Lower leg skin (tissue), 3 donors: ENCODE data around the gene L3MBTL1.

Experiments
- POLR2A ChIP-seq, 2 donors: fragments of 450-650 bp; IDR thresholded peaks; one replicate each; pipeline ENCODE4 v1.6.1; 2016 to 2017; ENCODE audit warnings: antibody characterized with exemption in 2 of 2, mild to moderate bottlenecking in 1 of 2, moderate library complexity in 1 of 2
- TF ChIP-seq, protein P1 (sequence below), 3 donors: fragments of 450-650 bp; IDR thresholded peaks; one replicate each; pipeline ENCODE4 v1.5.1; 2016; ENCODE audit warnings: antibody characterized with exemption in 3 of 3, mild to moderate bottlenecking in 3 of 3, moderate library complexity in 2 of 3

DNA sequence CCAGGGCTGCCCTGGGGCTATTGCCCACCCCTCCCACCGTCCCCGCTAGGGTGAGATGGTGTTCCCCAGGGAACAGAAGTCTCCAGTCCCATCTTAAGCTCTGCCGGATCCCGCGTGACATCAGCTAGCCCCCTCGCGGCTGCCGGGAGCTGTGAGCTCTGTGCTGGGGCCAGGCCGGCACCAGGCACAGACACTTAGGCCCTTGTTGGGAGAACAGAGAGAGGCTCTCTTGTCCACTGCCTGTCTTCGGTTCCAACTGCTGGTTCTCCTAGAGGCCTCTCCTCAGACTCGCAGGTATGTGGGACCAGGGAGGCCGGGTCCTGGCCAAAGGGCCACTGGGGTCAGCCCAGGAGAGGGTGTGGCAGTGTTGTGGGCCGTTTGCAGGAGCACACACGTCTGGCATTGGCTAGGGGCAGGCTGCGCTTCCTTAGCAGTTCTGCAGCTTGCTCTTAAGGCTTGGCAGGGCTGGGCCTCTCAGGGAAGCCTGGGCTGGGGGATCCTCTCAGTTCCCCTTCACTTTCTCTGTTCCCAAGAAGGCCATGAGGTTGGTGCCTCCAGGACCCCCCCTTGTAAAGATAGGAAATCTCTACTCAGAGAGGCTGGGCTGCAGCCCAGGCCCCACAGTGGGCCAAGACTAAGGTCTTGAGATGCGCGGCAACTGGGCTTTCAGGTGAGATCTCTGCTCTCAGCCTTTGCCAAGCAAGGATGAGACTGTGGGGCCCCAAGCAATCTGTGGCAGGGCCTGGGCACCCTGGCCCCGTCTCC is 57.7 kb downstream of the L3MBTL1 start:
- no peak for TF ChIP-seq POLR2A (IDR thresholded peaks at IDR 0.05)
- TF ChIP-seq, protein P1, sequence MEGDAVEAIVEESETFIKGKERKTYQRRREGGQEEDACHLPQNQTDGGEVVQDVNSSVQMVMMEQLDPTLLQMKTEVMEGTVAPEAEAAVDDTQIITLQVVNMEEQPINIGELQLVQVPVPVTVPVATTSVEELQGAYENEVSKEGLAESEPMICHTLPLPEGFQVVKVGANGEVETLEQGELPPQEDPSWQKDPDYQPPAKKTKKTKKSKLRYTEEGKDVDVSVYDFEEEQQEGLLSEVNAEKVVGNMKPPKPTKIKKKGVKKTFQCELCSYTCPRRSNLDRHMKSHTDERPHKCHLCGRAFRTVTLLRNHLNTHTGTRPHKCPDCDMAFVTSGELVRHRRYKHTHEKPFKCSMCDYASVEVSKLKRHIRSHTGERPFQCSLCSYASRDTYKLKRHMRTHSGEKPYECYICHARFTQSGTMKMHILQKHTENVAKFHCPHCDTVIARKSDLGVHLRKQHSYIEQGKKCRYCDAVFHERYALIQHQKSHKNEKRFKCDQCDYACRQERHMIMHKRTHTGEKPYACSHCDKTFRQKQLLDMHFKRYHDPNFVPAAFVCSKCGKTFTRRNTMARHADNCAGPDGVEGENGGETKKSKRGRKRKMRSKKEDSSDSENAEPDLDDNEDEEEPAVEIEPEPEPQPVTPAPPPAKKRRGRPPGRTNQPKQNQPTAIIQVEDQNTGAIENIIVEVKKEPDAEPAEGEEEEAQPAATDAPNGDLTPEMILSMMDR (IDR thresholded peaks at IDR 0.05) = no peak
